ENCODE results near the gene RNF175.
"Not testable (repeated sequence)": the region's sequence is repeated elsewhere in the genome, so short reads cannot be mapped to it uniquely, and the experiment has no call there.

Gene RNF175

GRCh38 chr4:153668647-153669046 lies 91.2 kb downstream of the RNF175 start:
- FAIRE-seq (no peak), DNase-seq (ENCODE audit: insufficient read length, low spot score) (no peak)
- TF ChIP-seq CTCF (IDR thresholded peaks at IDR 0.05; ENCODE audit: insufficient read depth, missing control alignments) = no peak

- not testable (repeated sequence) for FAIRE-seq; DNase-seq (ENCODE audit: insufficient read length, low spot score)
Observed at GRCh38 chr4:153666505-153666904, 93.3 kb downstream of the RNF175 start.

GRCh38 chr4:153663667-153664066 lies 96.2 kb downstream of the RNF175 start:
- DNase-seq (ENCODE audit: insufficient read length, low spot score) (no peak), FAIRE-seq (no peak)
- TF ChIP-seq CTCF (IDR thresholded peaks at IDR 0.05; ENCODE audit: insufficient read depth, missing control alignments) = no peak

- TF ChIP-seq CTCF (IDR thresholded peaks at IDR 0.05; ENCODE audit: insufficient read depth, missing control alignments) = no peak
- FAIRE-seq (no peak), DNase-seq (ENCODE audit: insufficient read length, low spot score) (no peak)
Observed at GRCh38 chr4:153661908-153662307, 97.9 kb downstream of the RNF175 start.

GRCh38 chr4:153661215-153661822 lies 98.5 kb downstream of the RNF175 start:
- no peak for FAIRE-seq
- DNase-seq (ENCODE audit: insufficient read length, low spot score) = no peak
- TF ChIP-seq CTCF (IDR thresholded peaks at IDR 0.05; ENCODE audit: insufficient read depth, missing control alignments) = no peak

Data from D721Med (cell line).